Stimulated activated CD8-positive, alpha-beta memory T cell treated with anti-CD3 and anti-CD28 coated beads, Interleukin-4, amount 100 ng/mL, for 48 hours (primary cell): ENCODE measurements around the gene CTXN1.
"Not testable (repeated sequence)": the region's sequence is repeated elsewhere in the genome, so short reads cannot be mapped to it uniquely, and the experiment has no call there.

Source experiments
- DNase-seq: peaks from one replicate; pipeline ENCODE4 v3.0.0-alpha.2; 2020

The CTXN1 gene

GRCh38 chr19:7924651-7925170 lies 1.2 kb downstream of the CTXN1 start:
- DNase-seq: no peak

- no peak for DNase-seq
Observed at GRCh38 chr19:7924241-7924640, 1.7 kb downstream of the CTXN1 start.

- DNase-seq: no peak
Observed at GRCh38 chr19:7923295-7924191, 2.4 kb downstream of the CTXN1 start.

GRCh38 chr19:7922836-7923195 lies 3.1 kb downstream of the CTXN1 start:
- no peak for DNase-seq

GRCh38 chr19:7921967-7922835 lies 3.7 kb downstream of the CTXN1 start:
- no peak for DNase-seq

- no peak for DNase-seq
Observed at GRCh38 chr19:7921302-7921966, 4.5 kb downstream of the CTXN1 start.

GRCh38 chr19:7920519-7921301 lies 5.2 kb downstream of the CTXN1 start:
- peak; percentile 100 for DNase-seq

GRCh38 chr19:7919610-7920518 lies 6.1 kb downstream of the CTXN1 start, which contains the start of gene SNAPC2:
SNAPC2 (plus strand) TSS chr19:7920338; CDS start chr19:7920367, 29 bp downstream.
- DNase-seq: peak; percentile 98

GRCh38 chr19:7918615-7919421 lies 7.1 kb downstream of the CTXN1 start:
- no peak for DNase-seq

- not testable (repeated sequence) for DNase-seq
Observed at GRCh38 chr19:7918062-7918614, 7.8 kb downstream of the CTXN1 start.

- peak; percentile 72 for DNase-seq
Observed at GRCh38 chr19:7917267-7918061, 8.5 kb downstream of the CTXN1 start.

- no peak for DNase-seq
Observed at GRCh38 chr19:7916955-7917266, 9.0 kb downstream of the CTXN1 start.

GRCh38 chr19:7916103-7916954 lies 9.6 kb downstream of the CTXN1 start:
- DNase-seq: peak; percentile 72

GRCh38 chr19:7915250-7916102 lies 10.5 kb downstream of the CTXN1 start:
- no peak for DNase-seq

- no peak for DNase-seq
Observed at GRCh38 chr19:7914598-7915045, 11.3 kb downstream of the CTXN1 start, which contains the start of gene TGFBR3L. TGFBR3L (plus strand) TSS chr19:7914830.

- DNase-seq: no peak
Observed at GRCh38 chr19:7914099-7914498, 11.8 kb downstream of the CTXN1 start.

GRCh38 chr19:7913652-7914051 lies 12.3 kb downstream of the CTXN1 start:
- DNase-seq: no peak
